ENCODE results near the gene C1orf198. TPM values are rescaled to one million over a fixed set of nuclear protein-coding genes. Genes with fewer than 3 reads are reported as not detected.
A peak's percentile ranks its signal among the peaks of the same experiment; 100 is the strongest.

The C1orf198 gene
- total RNA-seq, 3 donors from 2014 or later, result 63.6 to 138 (median 124) TPM

DNA sequence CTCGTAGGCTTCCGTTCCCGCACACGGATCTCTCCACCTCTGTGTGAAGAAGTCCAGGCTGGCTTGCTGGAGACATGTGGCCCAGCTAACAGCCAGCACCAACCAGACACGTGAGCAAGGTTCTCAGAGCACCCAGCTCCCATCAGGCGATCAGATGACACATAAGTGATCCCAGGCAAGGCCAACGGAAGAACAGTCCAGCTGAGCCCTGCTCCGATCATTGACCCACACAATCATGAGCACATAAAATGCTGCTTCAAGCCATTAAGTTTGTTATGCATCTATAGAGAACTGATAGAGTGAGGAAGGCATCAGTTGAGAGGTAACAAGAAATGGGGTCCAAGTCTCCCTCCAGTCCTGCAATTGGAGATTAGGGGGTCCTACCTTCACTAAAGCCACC lies 15.4 kb downstream of the C1orf198 start:
- no peaks in the 10 kb centered on the region for H3K9me3 ChIP-seq
- intact Hi-C loops (cut with DNase I; ENCODE audit: low total_unique reads), result no loop called here
- H3K27me3 ChIP-seq, result no peaks in the 10 kb centered on the region
- no peaks in the 10 kb centered on the region for H3K36me3 ChIP-seq
- TF ChIP-seq POLR2AphosphoS5 (IDR thresholded peaks at IDR 0.05), result no peak
- TF ChIP-seq CTCF (IDR thresholded peaks at IDR 0.05), result no peak
- no peak for TF ChIP-seq POLR2A (IDR thresholded peaks at IDR 0.05)
- no peak overlapping the region for H3K27ac ChIP-seq
- no peak for DNase-seq (ENCODE audit: low spot score in 2 of 2)
- peaks cover 5 to 17% of the 10 kb centered on the region in 2 donors for H3K4me1 ChIP-seq
- no peak overlapping the region for H3K4me3 ChIP-seq

DNA sequence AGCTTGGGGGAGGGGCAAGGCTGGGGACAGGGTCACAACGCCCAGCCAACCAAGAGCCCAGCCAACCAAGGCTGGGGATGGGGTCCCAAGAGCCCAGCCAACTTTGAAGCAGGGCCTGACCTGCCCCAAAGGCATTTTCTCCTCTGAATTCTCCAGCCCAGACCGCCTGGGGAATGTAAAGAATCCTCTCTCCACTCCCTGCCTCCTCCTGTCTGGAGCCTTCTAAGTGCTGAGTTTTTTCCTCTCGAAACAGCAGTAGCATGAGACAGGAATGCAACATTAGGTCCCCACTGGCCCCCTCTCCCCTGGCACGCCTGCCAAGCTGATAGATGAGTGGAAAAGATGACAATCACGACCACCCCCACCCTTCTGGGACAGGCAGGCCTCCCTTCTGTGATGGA lies 17.0 kb downstream of the C1orf198 start:
- Histone ChIP-seq H3K4me1 (peaks cover 5 to 12% of the 10 kb centered on the region in 2 donors), H3K36me3 (no peaks in the 10 kb centered on the region)
- TF ChIP-seq POLR2AphosphoS5 (IDR thresholded peaks at IDR 0.05) (no peak), POLR2A (IDR thresholded peaks at IDR 0.05) (no peak), CTCF (IDR thresholded peaks at IDR 0.05) (no peak)

GRCh38 chr1:230850547-230850946 lies 17.8 kb downstream of the C1orf198 start:
- Histone ChIP-seq H3K36me3 (no peaks in the 10 kb centered on the region), H3K27ac (peak overlapping the region; percentile 83 to 85), H3K4me3 (no peak overlapping the region), H3K27me3 (no peaks in the 10 kb centered on the region), H3K4me1 (peaks cover 5 to 12% of the 10 kb centered on the region in 2 donors), H3K9me3 (no peaks in the 10 kb centered on the region)
- TF ChIP-seq POLR2AphosphoS5 (IDR thresholded peaks at IDR 0.05) (no peak), CTCF (IDR thresholded peaks at IDR 0.05) (no peak), POLR2A (IDR thresholded peaks at IDR 0.05) (no peak)
- no peak for DNase-seq (ENCODE audit: low spot score in 2 of 2)
- intact Hi-C loops (cut with DNase I; ENCODE audit: low total_unique reads), result no loop called here

More for the DNA sequence above, 17.0 kb downstream of the C1orf198 start:
- intact Hi-C loops (cut with DNase I; ENCODE audit: low total_unique reads), result no loop called here
- Histone ChIP-seq H3K4me3 (no peak overlapping the region), H3K27ac (peak overlapping the region; percentile 83 to 85), H3K9me3 (no peaks in the 10 kb centered on the region), H3K27me3 (no peaks in the 10 kb centered on the region)
- no peak for DNase-seq (ENCODE audit: low spot score in 2 of 2)

DNA sequence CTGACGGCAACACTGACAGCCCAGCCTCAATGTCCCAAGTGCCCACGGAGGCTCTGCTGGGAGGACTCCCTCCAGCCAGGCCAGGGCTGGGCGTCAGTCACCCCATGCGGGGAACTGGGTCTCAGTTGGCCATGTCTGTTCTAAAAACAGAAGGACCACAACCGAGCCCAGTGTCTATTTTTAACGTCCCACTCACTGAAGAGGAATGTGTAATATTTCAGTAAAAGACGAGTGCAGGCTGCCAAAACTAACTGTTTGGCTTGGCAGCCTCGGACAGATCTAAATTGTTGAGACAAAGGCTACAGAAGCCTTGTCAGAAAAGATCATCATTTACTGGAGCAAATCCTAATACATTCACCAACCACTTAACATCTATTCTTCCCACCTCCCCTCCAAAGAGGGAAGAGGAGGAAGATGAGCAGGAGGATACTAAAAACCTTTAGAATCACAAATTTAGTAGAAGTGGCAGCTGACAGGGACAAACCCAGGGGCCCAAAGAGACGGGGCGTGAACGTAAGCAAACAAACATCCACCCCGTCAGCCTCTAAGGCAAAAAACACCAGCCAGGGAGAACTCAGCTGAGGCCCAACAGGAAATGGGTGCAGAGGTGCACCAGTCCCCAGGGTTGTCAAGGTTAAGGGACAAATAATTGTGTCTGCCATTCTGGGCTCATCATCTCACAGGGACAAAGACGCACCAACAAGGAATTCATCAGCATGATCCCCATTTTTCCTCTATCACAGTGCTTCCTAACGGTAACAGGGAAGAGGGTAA lies 18.7 kb downstream of the C1orf198 start:
- intact Hi-C loops (cut with DNase I; ENCODE audit: low total_unique reads), result no loop called here
- peak overlapping the region; percentile 83 to 85 for H3K27ac ChIP-seq

More for the DNA sequence above, 18.7 kb downstream of the C1orf198 start:
- TF ChIP-seq POLR2A (IDR thresholded peaks at IDR 0.05) (no peak), CTCF (IDR thresholded peaks at IDR 0.05) (no peak), POLR2AphosphoS5 (IDR thresholded peaks at IDR 0.05) (peak in 2 of 3 donors; percentile 20 to 58)
- Histone ChIP-seq H3K4me3 (peak overlapping the region in 1 of 3 donors; percentile 21), H3K36me3 (no peaks in the 10 kb centered on the region), H3K27me3 (no peaks in the 10 kb centered on the region), H3K4me1 (peaks cover 5 to 11% of the 10 kb centered on the region in 2 donors), H3K9me3 (no peaks in the 10 kb centered on the region)
- DNase-seq (ENCODE audit: low spot score in 2 of 2), result peak in 1 of 2 donors; percentile 62

All from breast epithelium (tissue), 4 donors.